Measurements from ENCODE around the gene RBAK. TPM values are rescaled to one million over a fixed set of nuclear protein-coding genes. Genes with fewer than 3 reads are reported as not detected.
"Not testable (repeated sequence)": the region's sequence is repeated elsewhere in the genome, so short reads cannot be mapped to it uniquely, and the experiment has no call there.

The RBAK gene
- total RNA-seq, 2 donors from 2014 or later: 7.1 to 10.6 TPM

DNA sequence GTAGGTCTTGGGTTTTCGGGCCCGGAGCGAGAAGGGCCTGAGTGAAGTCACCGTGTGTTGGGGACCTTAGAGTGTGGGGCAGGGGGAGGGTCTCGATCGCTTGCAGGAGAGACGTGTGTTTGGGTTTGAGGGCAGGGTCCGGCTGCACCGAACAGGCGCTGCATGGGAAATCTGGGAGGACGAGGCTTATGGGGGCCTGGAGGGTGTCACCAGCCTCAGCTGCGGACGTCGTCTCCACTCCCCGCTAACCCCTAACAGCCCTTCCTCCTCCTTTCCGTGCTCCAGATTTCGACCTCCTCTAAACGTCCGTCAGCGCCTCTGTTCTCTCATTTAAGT, 705 bp downstream of the RBAK start:
- DNase-seq; ATAC-seq; intact Hi-C loops (cut with DNase I): not testable (repeated sequence)

DNA sequence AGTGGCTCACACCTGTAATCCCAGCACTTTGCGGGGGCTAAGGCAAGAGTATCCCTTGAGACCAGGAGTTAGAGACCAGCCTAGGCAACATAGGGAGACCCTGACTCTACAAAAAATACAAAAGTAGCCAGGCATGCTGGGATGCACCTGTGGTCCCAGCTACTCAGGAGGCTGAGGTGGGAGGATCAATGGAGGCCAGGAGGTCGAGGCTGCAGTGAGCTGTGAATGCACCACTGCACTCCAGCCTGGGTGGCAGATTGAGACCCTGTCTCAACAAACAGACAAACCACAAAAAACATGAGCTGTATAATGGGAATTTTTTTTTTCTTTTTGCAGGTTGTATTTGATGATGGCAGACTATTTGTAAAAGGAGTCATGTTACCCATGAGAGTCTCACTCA, 1.5 kb downstream of the RBAK start:
- ATAC-seq; intact Hi-C loops (cut with DNase I); DNase-seq: not testable (repeated sequence)

- no peak for ATAC-seq
- DNase-seq: no peak
- intact Hi-C loops (cut with DNase I): no loop called here
Observed at GRCh38 chr7:5050676-5051075, 5.0 kb downstream of the RBAK start.

DNA sequence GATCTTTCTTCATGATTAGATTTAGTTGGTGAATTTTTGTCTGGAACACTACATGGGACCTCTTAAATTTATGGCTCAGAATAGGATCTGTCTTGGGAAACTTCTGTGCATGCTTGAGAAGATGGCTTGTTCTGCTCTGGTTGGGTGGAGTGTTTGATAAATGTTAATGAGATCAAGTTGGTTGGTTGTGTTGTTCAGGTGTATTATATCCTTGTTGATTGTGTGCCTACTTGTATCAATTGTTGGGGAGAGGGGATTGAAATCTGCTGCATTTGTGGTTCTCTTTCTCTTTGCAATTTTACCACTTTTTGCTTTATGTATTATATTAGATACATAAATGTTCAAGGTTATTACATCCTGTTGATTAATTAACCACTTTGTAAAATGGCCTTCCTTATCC, 6.1 kb downstream of the RBAK start:
- ATAC-seq; intact Hi-C loops (cut with DNase I): not testable (repeated sequence)

DNA sequence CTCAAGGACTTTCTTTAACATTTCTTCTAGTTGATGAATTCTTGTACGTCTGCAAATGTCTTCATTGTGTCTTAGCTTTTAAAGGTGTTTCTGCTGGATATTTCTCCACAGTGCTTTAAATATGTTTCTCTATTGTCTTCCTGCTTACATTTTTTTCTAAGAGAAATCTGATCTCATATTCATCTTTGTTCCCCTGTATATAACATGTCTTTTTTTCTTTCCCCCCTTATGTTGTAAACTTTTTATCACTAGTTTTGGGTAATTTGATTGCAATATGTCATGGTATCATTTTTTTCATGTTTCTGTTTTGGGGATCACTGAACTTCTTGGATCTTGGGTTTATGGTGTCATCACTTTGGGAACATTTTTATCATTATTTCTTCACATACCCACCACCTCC, 7.5 kb downstream of the RBAK start:
- no peak for ATAC-seq

More for the DNA sequence above, 6.1 kb downstream of the RBAK start:
- not testable (repeated sequence) for DNase-seq

DNA sequence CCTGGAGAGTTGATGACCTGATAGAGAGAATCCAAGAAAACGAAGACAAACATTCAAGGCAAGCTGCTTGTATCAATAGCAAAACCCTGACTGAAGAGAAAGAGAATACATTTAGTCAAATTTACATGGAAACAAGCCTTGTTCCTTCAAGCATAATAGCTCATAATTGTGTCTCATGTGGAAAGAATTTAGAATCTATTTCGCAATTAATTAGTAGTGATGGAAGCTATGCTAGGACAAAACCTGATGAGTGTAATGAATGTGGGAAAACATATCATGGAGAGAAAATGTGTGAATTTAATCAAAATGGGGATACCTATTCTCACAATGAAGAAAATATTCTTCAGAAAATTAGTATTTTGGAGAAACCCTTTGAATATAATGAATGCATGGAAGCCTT, 18.0 kb downstream of the RBAK start:
- no peak for DNase-seq
- no peak for ATAC-seq
- intact Hi-C loops (cut with DNase I): no loop called here

More for the DNA sequence above, 7.5 kb downstream of the RBAK start:
- DNase-seq: no peak
- intact Hi-C loops (cut with DNase I): no loop called here

DNA sequence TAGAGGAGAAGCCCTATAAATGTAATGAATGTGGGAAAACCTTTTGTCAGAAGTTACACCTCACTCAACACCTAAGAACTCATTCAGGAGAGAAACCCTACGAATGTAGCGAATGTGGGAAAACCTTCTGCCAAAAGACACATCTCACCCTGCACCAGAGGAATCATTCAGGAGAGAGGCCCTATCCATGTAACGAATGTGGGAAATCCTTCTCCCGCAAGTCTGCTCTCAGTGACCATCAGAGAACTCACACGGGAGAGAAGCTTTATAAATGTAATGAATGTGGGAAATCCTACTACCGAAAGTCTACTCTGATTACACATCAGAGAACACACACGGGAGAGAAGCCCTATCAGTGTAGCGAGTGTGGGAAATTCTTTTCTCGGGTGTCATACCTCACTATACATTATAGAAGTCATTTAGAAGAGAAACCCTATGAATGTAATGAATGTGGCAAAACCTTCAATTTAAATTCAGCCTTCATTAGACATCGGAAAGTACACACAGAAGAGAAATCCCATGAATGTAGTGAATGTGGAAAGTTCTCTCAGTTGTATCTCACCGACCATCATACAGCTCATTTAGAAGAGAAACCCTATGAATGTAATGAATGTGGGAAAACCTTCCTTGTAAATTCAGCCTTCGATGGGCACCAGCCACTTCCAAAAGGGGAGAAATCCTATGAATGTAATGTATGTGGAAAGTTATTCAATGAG, 18.9 kb downstream of the RBAK start:
- intact Hi-C loops (cut with DNase I): no loop called here
- DNase-seq (no peak), ATAC-seq (no peak)

- intact Hi-C loops (cut with DNase I): no loop called here
- no peak for ATAC-seq
- DNase-seq: no peak
Observed at GRCh38 chr7:5065107-5065407, 19.4 kb downstream of the RBAK start.

GRCh38 chr7:5068521-5068920, 22.9 kb downstream of the RBAK start:
- intact Hi-C loops (cut with DNase I): no loop called here
- ATAC-seq: no peak

DNA sequence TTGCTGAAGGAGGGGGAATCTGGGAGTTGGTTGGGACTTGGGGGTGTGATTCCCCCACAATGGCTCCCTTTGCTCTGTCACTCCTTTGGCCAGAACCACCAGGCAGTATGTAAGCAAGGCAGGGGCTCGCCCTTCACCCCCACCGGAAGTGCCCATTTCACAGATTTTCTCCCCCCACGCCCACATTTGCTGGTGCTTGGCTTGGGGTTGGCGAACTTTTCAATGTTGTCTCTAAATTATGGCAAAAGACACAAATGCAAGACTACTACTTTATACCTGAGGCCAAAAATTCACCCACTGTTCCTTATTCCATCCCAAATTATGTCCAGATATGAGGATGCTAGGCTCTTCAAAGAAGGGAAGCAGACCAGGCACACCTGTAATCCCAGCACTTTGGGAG, 24.5 kb downstream of the RBAK start:
- DNase-seq (no peak), ATAC-seq (no peak)
- intact Hi-C loops (cut with DNase I): no loop called here

More at GRCh38 chr7:5068521-5068920, 22.9 kb downstream of the RBAK start:
- DNase-seq: no peak

DNA sequence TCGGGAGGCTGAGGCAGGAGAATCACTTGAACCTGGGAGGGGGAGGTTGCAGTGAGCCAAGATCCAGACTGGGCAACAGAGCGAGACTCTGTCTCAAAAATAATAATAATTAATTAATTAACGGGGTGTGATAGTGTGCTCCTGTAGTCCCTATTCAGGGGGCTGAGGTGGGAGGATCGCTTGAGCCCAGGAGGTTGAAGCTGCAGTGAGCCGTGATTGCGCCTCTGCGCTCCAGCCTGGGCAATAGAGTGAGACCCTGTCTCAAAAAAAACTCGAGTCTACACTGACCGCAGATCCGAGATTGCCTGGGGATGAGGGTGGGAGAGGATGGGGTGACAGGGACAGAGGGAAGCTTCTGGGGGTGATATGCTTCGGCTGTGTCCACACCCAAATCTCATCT, 29.5 kb downstream of the RBAK start:
- ATAC-seq; DNase-seq; intact Hi-C loops (cut with DNase I): not testable (repeated sequence)

GRCh38 chr7:5077740-5078139, 32.1 kb downstream of the RBAK start:
- ATAC-seq (no peak), DNase-seq (no peak)
- intact Hi-C loops (cut with DNase I): no loop called here

DNA sequence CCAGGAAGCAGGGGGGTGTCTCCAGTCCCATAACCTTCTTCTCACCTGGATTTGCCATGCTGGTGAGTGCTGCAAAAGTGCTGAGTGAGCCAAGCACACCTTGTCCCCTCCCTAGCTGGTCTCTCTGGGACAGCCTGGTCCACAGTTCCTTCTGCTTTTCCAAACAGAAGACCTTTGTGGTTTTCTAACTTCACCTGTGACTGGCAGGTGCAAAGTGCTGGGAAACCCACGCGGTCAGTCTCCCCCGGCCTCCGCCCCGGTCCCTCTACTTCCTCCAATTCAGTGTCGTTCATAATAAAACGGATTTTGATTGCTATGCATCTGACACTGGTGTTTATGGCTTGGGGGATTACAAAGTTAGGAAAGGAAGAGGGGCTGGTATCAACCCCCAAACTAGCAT, 37.1 kb downstream of the RBAK start:
- intact Hi-C loops (cut with DNase I): loop anchor here in 1 of 2 donors (10.0 kb wide), 1 partner anchor 248 kb away; no protein-coding TSS in a partner anchor
- no peak for DNase-seq
- no peak for ATAC-seq

DNA sequence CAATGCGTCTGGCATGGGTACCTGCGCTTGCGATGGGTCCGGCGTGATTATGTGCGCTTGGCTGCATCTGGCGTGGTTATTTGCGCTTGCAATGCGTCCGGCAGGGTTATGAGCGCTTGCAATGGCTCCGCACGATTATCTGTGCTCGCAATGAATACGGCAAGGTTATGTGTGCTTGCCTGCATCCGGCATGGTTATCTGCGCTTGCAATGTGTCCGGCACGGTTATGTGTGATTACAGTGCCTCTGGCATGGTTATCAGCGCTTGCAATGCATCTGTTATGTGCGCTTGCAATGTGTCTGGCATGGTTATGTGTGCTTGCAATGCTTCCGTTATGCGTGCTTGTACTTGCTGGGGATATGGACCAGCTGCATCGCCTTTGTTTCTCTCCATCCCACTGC, 37.7 kb downstream of the RBAK start:
- ATAC-seq: no peak
- intact Hi-C loops (cut with DNase I): loop anchor here in 1 of 2 donors (10.0 kb wide), 1 partner anchor 249 kb away; no protein-coding TSS in a partner anchor
- DNase-seq: no peak

DNA sequence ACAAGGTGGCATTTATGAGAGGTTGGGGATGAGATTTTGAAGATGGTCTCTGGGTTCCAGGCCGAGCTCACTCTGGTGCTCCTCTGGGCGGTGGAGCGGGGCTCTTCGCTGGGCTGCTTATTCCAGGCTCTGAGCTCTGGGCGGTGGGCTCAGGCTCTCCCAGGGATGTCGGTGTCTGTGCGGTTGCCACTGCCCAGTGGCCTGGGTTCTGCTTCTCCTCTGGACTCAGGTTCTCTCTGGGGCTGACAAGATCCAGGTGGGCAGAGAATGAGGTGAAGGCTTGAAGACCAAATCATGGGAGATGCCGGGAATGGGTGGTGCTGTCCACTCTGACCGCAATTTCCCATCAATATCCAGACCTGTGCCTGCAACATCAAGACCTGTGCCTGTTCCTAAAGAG, 40.6 kb downstream of the RBAK start:
- DNase-seq: no peak
- intact Hi-C loops (cut with DNase I): loop anchor here (5.0 to 10.0 kb wide), 2 partner anchors 114 to 251 kb away; no protein-coding TSS in a partner anchor
- ATAC-seq: no peak

GRCh38 chr7:5088228-5088833, 42.7 kb downstream of the RBAK start:
- intact Hi-C loops (cut with DNase I): loop anchor here (5.0 to 10.0 kb wide), 2 partner anchors 116 to 254 kb away; no protein-coding TSS in a partner anchor

DNA sequence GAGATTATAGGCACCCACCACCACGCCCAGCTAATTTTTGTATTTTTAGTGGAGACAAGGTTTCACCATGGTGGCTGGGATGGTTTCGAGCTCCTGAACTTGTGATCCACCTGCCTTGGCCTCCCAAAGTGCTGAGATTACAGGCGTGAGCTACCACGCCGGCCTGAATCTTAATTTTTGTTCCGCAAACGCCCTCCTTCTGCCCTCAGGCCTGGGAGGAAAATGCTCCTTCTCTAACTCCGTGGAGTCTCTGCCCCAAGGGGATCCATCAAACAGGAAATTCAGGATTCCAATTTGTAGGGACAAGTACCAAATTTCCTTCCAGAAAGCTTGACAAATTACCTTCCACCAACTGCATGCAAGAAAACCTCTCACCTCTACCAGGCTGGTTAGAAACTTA, 43.2 kb downstream of the RBAK start:
- intact Hi-C loops (cut with DNase I): loop anchor here (5.0 to 10.0 kb wide), 2 partner anchors 117 to 254 kb away; no protein-coding TSS in a partner anchor
- ATAC-seq: no peak
- DNase-seq: no peak

More at GRCh38 chr7:5088228-5088833, 42.7 kb downstream of the RBAK start:
- ATAC-seq: peak in 1 of 2 donors; percentile 33
- not testable (repeated sequence) for DNase-seq

GRCh38 chr7:5093948-5094347, 48.3 kb downstream of the RBAK start:
- intact Hi-C loops (cut with DNase I): no loop called here
- DNase-seq (no peak), ATAC-seq (no peak)

GRCh38 chr7:5094641-5095040, 49.0 kb downstream of the RBAK start:
- intact Hi-C loops (cut with DNase I): no loop called here
- ATAC-seq (no peak), DNase-seq (no peak)

- intact Hi-C loops (cut with DNase I): no loop called here
- no peak for ATAC-seq
Observed at GRCh38 chr7:5116359-5116758, 70.7 kb downstream of the RBAK start.

More at GRCh38 chr7:5116359-5116758, 70.7 kb downstream of the RBAK start:
- DNase-seq: no peak
